NCI-H2107 treated with DMSO at 0.1 percent for 48 hours (cell line): ENCODE data around the gene ARHGAP15.

ENCODE experiments used
- DNase-seq: peaks from one replicate; lab custom pipeline; 2025; ENCODE audit not compliant: unreplicated experiment; lab: John Stamatoyannopoulos, UW

ARHGAP15 gene

DNA sequence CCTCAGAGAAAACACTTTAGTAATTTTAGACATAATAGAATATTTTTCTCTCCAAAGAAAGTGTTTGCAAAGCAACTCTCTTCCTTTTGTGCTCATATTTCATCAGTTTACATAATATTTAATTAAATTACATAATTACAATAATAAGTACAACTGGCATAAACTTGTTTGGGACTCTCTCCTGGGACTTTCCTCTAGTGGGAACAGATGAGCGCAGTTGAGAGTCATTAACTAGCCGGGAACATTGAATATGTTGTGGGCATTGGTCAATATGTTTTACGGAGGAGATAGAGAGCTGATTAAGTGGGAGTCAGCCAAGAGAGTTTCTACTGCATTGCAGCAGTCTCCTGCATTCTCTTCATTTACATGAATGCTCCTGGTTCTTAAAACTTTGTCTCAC, 607.7 kb downstream of the ARHGAP15 start:
- DNase-seq: no peak

GRCh38 chr2:143740431-143740830, 611.2 kb downstream of the ARHGAP15 start:
- DNase-seq: no peak

DNA sequence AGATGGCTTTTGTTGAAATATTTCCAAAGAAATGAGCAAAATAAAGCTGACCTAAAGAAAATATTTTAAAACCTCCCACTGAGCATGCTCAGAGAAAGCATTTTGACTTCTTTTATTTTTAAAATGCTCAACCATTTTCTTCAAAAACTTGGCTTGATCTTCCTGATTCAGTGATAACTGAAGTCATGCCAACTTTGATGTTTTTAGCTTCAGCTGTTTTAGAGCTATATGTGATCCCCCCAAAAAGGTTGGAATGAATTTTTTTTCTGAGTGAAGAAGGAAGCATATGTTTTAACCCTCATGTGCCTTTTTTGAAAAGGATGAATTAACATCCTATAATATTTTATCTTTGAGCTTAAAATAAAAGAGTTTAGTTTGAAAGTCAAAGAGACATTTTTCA, 612.0 kb downstream of the ARHGAP15 start:
- no peak for DNase-seq

DNA sequence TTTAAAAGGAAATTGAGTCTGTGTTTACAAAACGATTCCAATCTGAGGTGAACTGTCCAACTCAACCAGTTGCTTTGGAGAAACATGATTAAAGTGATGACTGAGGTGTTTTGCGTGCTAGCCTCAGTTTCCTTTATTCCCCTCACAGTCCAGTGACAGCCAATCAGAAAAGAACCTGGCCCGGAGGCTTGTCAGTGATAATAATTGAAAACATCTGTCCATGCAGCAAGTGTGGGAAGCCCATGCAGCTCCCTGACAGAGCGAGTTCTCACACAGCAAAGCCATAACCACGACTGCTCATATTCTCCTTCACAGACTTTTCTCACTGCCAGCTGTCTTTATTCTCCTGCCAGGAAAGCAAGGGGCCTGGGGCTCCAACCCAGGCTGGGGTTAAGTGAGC, 613.4 kb downstream of the ARHGAP15 start:
- DNase-seq: no peak

GRCh38 chr2:143744114-143744513, 614.9 kb downstream of the ARHGAP15 start:
- DNase-seq: no peak

- no peak for DNase-seq
Measured at GRCh38 chr2:143745060-143745459, 615.8 kb downstream of the ARHGAP15 start.

GRCh38 chr2:143754742-143755141, 625.5 kb downstream of the ARHGAP15 start:
- no peak for DNase-seq

DNA sequence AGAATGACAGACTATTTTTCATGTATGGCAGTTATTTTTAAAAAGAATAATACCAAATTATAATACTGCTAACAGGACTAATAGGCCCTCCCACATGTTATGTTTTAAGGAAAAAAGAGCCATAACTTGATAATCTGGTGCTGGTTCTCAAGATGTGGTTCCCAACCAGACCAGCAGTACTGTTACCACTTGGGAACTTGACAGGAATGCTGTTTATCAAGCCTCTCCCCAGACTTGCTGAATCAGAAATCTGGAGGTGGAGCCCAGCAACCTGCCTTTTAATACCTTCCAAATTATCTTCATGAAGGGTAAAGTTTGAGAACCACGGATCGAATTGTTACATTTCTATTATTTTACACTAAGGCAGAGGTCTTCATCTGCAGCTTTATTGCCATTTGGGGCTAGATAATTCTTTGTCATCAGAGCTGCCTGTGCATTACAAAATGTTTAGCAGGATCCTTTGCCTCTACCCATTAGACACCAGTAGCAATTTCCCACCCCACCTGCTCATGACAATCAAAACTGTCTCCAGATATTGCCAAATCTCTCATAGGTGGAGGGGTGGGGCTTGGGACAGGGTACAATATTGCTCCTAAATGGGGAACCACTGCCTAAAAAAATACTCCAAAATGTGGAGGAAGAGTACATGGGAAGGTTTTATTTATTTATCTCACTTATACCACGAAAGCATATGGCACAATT, 629.6 kb downstream of the ARHGAP15 start:
- DNase-seq: no peak

- DNase-seq: no peak
Measured at GRCh38 chr2:143759455-143759854, 630.2 kb downstream of the ARHGAP15 start.

- no peak for DNase-seq
Measured at GRCh38 chr2:143762176-143762928, 633.1 kb downstream of the ARHGAP15 start.

DNA sequence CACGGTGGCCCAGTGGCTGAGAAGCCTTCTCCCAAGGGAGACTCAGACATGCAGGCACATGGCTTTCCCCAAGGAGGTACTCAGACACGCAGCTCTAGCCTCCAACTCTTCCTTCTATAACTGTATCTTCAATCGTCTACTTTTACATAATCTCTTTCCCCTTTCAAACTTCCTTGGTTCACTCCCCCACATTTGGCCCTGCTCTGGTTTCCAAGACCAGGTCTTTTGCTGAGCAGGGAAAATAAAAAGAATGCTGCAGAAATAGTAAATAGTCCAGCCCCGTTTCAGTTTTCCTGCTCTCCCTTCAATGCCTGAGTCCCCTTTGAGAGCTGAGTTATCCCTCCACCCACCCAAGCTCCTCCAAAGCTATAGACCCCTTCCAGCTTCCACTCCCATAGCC, 635.0 kb downstream of the ARHGAP15 start:
- DNase-seq: no peak

DNA sequence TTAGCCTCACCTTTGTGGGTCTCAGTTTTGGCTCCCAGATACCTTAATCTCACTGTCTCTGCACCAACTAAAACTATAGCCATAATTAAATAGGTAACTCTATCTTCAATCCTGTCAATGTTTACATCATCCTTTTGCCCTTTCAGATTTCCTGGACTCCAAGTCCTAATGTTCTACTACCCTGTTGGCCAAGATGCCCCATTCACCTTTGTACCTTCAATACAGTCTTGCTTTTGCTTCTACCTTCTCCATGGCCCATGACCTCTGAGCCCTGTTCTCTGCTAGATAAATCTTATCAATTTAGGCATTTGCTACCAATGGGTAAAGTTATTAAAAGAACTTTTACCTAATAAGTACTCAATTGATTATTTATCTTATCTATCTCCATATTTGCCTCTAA, 635.5 kb downstream of the ARHGAP15 start:
- DNase-seq: no peak

GRCh38 chr2:143768991-143769390, 639.8 kb downstream of the ARHGAP15 start:
- DNase-seq: no peak

- DNase-seq: no peak
Measured at GRCh38 chr2:143771939-143772338, 642.7 kb downstream of the ARHGAP15 start.

GRCh38 chr2:143776526-143777297, 647.5 kb downstream of the ARHGAP15 start:
- DNase-seq: no peak

DNA sequence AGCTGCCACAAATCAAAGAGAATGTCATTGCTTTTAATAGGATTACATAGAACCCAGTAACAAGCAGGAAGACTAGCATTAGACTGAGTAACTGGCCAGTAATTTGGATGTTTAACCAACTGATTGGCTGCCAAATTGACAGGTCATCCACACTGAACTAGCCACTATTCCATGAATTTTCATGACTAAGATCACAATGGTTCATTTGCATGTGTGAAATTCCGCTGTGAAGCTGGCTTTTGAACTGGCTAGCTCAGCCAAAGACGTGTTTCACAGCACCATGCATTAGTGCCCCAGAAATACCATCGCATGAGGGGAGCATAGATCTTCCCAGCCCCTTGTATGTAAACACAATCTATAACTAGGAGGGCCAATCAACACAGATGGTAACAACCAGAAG, 649.8 kb downstream of the ARHGAP15 start:
- DNase-seq: no peak

GRCh38 chr2:143786026-143786765, 657.0 kb downstream of the ARHGAP15 start:
- DNase-seq: no peak

DNA sequence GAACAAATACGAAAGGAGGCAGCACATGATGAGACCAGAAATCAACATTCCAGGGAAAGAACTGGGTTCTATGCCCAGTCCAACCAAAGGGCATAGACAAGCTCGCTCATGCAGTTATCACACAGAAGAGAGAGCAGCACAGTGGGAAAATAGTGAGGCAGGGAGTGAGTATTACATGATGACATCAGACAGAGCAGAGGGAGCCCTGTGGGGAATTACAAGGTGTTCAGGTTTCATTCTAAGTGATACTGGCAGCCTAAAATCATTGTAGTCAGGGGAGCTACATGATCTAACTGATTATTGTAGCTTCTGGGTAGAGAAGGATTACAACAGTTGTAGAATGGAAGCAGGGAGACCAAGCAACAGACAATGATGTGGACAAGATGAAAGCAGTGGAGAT, 658.5 kb downstream of the ARHGAP15 start:
- DNase-seq: peak; percentile 59

DNA sequence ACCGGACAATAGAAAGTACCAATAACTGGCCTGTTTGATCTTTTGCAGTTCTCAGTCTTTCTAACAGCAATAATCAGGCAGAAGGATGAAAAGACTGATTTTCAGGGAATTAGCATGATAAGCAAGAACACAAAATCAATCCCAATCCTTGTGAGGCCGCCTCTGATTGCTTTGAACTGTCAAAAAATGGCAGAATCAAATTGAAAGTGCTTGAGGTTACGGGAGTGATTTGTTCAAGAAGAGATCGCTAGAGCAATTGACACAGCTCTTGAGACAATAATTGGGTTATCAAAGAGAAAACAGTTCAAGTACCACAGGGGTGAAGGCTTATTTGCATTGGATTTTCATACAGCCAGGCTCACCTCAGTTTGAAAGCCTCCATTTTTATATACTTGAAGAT, 663.4 kb downstream of the ARHGAP15 start:
- DNase-seq: no peak

- no peak for DNase-seq
Measured at GRCh38 chr2:143793381-143793780, 664.2 kb downstream of the ARHGAP15 start.

- DNase-seq: no peak
Measured at GRCh38 chr2:143796051-143796450, 666.8 kb downstream of the ARHGAP15 start.
